ENCODE data around the gene PSD4. TPM values are rescaled to one million over a fixed set of nuclear protein-coding genes. Genes with fewer than 3 reads are reported as not detected.

Gene PSD4
- total RNA-seq, 1 donor from 2014 or later: 1.9 TPM

GRCh38 chr2:113164930-113165585, 8.7 kb upstream of the PSD4 start:
- peaks cover 22% of the 10 kb centered on the region for H3K4me1 Mint-ChIP-seq (ENCODE audit: unreplicated experiment)
- no peak overlapping the region for H3K4me3 Mint-ChIP-seq (ENCODE audit: unreplicated experiment)
- no peak for TF ChIP-seq CTCF (IDR thresholded peaks at IDR 0.05; ENCODE audit: unreplicated experiment)
- H3K9me3 Mint-ChIP-seq (ENCODE audit: unreplicated experiment): no peaks in the 10 kb centered on the region
- no peak for DNase-seq (ENCODE audit: low spot score)
- H3K36me3 Mint-ChIP-seq (ENCODE audit: low read depth, unreplicated experiment): peaks cover 3% of the 10 kb centered on the region
- no peaks in the 10 kb centered on the region for H3K27me3 Mint-ChIP-seq (ENCODE audit: unreplicated experiment)
- no peak overlapping the region for H3K27ac Mint-ChIP-seq (ENCODE audit: unreplicated experiment)

GRCh38 chr2:113166187-113166645, 7.6 kb upstream of the PSD4 start:
- Mint-ChIP-seq H3K9me3 (ENCODE audit: unreplicated experiment) (no peaks in the 10 kb centered on the region), H3K4me1 (ENCODE audit: unreplicated experiment) (peaks cover 22% of the 10 kb centered on the region), H3K36me3 (ENCODE audit: low read depth, unreplicated experiment) (peaks cover 3% of the 10 kb centered on the region), H3K4me3 (ENCODE audit: unreplicated experiment) (no peak overlapping the region), H3K27ac (ENCODE audit: unreplicated experiment) (peak overlapping the region; percentile 30), H3K27me3 (ENCODE audit: unreplicated experiment) (no peaks in the 10 kb centered on the region)
- DNase-seq (ENCODE audit: low spot score): no peak
- no peak for TF ChIP-seq CTCF (IDR thresholded peaks at IDR 0.05; ENCODE audit: unreplicated experiment)

GRCh38 chr2:113167115-113167932, 6.4 kb upstream of the PSD4 start:
- H3K4me1 Mint-ChIP-seq (ENCODE audit: unreplicated experiment): peaks cover 22% of the 10 kb centered on the region
- no peak for TF ChIP-seq CTCF (IDR thresholded peaks at IDR 0.05; ENCODE audit: unreplicated experiment)
- H3K4me3 Mint-ChIP-seq (ENCODE audit: unreplicated experiment): no peak overlapping the region
- no peak overlapping the region for H3K27ac Mint-ChIP-seq (ENCODE audit: unreplicated experiment)
- no peaks in the 10 kb centered on the region for H3K27me3 Mint-ChIP-seq (ENCODE audit: unreplicated experiment)
- peaks cover 3% of the 10 kb centered on the region for H3K36me3 Mint-ChIP-seq (ENCODE audit: low read depth, unreplicated experiment)
- H3K9me3 Mint-ChIP-seq (ENCODE audit: unreplicated experiment): no peaks in the 10 kb centered on the region
- no peak for DNase-seq (ENCODE audit: low spot score)

- peaks cover 3% of the 10 kb centered on the region for H3K36me3 Mint-ChIP-seq (ENCODE audit: low read depth, unreplicated experiment)
- no peak for TF ChIP-seq CTCF (IDR thresholded peaks at IDR 0.05; ENCODE audit: unreplicated experiment)
- H3K27me3 Mint-ChIP-seq (ENCODE audit: unreplicated experiment): no peaks in the 10 kb centered on the region
- H3K4me1 Mint-ChIP-seq (ENCODE audit: unreplicated experiment): peaks cover 22% of the 10 kb centered on the region
- no peaks in the 10 kb centered on the region for H3K9me3 Mint-ChIP-seq (ENCODE audit: unreplicated experiment)
- no peak overlapping the region for H3K4me3 Mint-ChIP-seq (ENCODE audit: unreplicated experiment)
- no peak for DNase-seq (ENCODE audit: low spot score)
- H3K27ac Mint-ChIP-seq (ENCODE audit: unreplicated experiment): no peak overlapping the region
Observed at GRCh38 chr2:113167962-113168340, 5.8 kb upstream of the PSD4 start.

GRCh38 chr2:113169002-113169530, 4.7 kb upstream of the PSD4 start:
- no peak for DNase-seq (ENCODE audit: low spot score)
- Mint-ChIP-seq H3K4me1 (ENCODE audit: unreplicated experiment) (peaks cover 24% of the 10 kb centered on the region), H3K36me3 (ENCODE audit: low read depth, unreplicated experiment) (peaks cover 3% of the 10 kb centered on the region), H3K27ac (ENCODE audit: unreplicated experiment) (no peak overlapping the region), H3K27me3 (ENCODE audit: unreplicated experiment) (peaks cover 1% of the 10 kb centered on the region), H3K9me3 (ENCODE audit: unreplicated experiment) (no peaks in the 10 kb centered on the region), H3K4me3 (ENCODE audit: unreplicated experiment) (no peak overlapping the region)
- no peak for TF ChIP-seq CTCF (IDR thresholded peaks at IDR 0.05; ENCODE audit: unreplicated experiment)

Data from endothelial cell (in vitro differentiated cells).